Testis (tissue), 3 donors: ENCODE results near the gene ZNF549. TPM values are rescaled to one million over a fixed set of nuclear protein-coding genes. Genes with fewer than 3 reads are reported as not detected.

Experiments
- DNase-seq: peaks from one replicate; pipeline ENCODE4 v3.0.0-alpha.2; 2019
- H3K27ac ChIP-seq, 2 donors: fragments of 200-600 bp; sonication (generic); one replicate each; pipeline ENCODE4 v1.5.1; 2019
- H3K27me3 ChIP-seq: fragments of 200-600 bp; sonication (generic); one replicate; pipeline ENCODE4 v1.5.1; 2019
- H3K36me3 ChIP-seq: fragments of 200-600 bp; sonication (generic); one replicate; pipeline ENCODE4 v1.5.1; 2017; ENCODE audit warnings: low read depth; ENCODE audit errors: missing control alignments
- H3K4me1 ChIP-seq: fragments of 200-600 bp; sonication (generic); one replicate; pipeline ENCODE4 v1.5.1; 2019
- H3K4me3 ChIP-seq, 2 donors: fragments of 200-600 bp; sonication (generic); one replicate each; pipeline ENCODE4 v1.5.1; 2017 to 2019
- H3K9me3 ChIP-seq: fragments of 200-600 bp; sonication (generic); one replicate; pipeline ENCODE4 v1.5.1; 2017
- POLR2A ChIP-seq: fragments of 450-650 bp; IDR thresholded peaks from one replicate; pipeline ENCODE4 v1.6.1; 2017; ENCODE audit warnings: antibody characterized with exemption, mild to moderate bottlenecking, moderate library complexity
- WGBS, 2 donors: methylation state at CpG; one replicate each; pipeline ENCODE4 v1.1.5; 2018; 5-methylcytosine and 5-hydroxymethylcytosine counted together
- intact Hi-C: fragments of 100-400 bp; cut with DNase I; formaldehyde crosslinking; loops from one replicate; pipeline ENCODE4 v1.15.1; 2023; ENCODE audit warnings: low total_unique reads
- polyA plus RNA-seq: library from polyadenylated mRNA; stranded (reverse); fragments of 350-450 nt; fragmentation: Illumina TruSeq; extraction: RNeasy Lipid Tissue Mini Kit (QIAGEN cat#74804); gene quantifications from one replicate; pipeline ENCODE4 v1.2.3, GENCODE V29; 2014; ENCODE audit warnings: low read depth, low replicate concordance; ENCODE audit not compliant: insufficient read depth
- total RNA-seq, 2 donors: library from RNA; depleted of rRNA; stranded (reverse); fragments of >200 nt; gene quantifications; one replicate each; pipeline ENCODE4 v1.2.3, GENCODE V29; 2016
- TF ChIP-seq, protein P1 (sequence below), 3 experiments: fragments of 450-650 bp in 2 of 3; fragments of 200-600 bp in 1 of 3; sonication (generic) in 1 of 3; IDR thresholded peaks; one replicate each; pipeline ENCODE4 v1.5.1; 2016 to 2019; ENCODE audit warnings: antibody characterized with exemption in 3 of 3, mild to moderate bottlenecking in 2 of 3, moderate library complexity in 1 of 3

The ZNF549 gene
- total and polyA plus RNA-seq, 3 donors from 2014 or later: 6.9 to 13.5 (median 12.8) TPM

DNA sequence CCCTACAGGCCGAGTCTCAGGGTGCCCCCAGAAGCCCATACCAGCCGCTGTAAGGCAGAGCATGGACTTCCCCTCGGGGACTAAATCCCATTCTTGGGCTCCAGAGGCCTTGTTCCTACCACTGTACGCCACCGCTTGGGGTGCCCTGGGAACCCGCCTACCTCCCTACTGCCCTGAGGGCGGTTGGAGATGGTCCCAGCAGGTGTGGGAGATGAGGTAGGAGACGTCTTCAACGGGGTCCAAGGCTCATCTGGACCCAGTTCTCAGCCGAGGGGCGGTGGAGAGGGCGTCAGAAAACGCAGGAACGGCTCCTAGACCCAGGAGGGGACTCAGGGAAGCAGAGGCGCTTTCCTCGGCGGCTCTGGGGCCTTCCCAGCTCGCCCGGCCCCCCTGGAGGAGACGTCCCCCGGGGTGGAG is 56.0 kb downstream of the ZNF549 start:
- Histone ChIP-seq H3K27ac (peak overlapping the region in 1 of 2 donors; percentile 28), H3K4me1 (no peaks in the 10 kb centered on the region), H3K27me3 (no peaks in the 10 kb centered on the region), H3K36me3 (no peaks in the 10 kb centered on the region), H3K4me3 (peak overlapping the region; percentile 55 to 73), H3K9me3 (no peaks in the 10 kb centered on the region)
- intact Hi-C loops: no loop called here
- DNase-seq: no peak
- 17 to 22% methylated on average over 8 to 21 of the region's 21 CpGs for WGBS, 2 donors
- TF ChIP-seq, protein P1, sequence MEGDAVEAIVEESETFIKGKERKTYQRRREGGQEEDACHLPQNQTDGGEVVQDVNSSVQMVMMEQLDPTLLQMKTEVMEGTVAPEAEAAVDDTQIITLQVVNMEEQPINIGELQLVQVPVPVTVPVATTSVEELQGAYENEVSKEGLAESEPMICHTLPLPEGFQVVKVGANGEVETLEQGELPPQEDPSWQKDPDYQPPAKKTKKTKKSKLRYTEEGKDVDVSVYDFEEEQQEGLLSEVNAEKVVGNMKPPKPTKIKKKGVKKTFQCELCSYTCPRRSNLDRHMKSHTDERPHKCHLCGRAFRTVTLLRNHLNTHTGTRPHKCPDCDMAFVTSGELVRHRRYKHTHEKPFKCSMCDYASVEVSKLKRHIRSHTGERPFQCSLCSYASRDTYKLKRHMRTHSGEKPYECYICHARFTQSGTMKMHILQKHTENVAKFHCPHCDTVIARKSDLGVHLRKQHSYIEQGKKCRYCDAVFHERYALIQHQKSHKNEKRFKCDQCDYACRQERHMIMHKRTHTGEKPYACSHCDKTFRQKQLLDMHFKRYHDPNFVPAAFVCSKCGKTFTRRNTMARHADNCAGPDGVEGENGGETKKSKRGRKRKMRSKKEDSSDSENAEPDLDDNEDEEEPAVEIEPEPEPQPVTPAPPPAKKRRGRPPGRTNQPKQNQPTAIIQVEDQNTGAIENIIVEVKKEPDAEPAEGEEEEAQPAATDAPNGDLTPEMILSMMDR (IDR thresholded peaks at IDR 0.05): no peak
- TF ChIP-seq POLR2A: no peak

DNA sequence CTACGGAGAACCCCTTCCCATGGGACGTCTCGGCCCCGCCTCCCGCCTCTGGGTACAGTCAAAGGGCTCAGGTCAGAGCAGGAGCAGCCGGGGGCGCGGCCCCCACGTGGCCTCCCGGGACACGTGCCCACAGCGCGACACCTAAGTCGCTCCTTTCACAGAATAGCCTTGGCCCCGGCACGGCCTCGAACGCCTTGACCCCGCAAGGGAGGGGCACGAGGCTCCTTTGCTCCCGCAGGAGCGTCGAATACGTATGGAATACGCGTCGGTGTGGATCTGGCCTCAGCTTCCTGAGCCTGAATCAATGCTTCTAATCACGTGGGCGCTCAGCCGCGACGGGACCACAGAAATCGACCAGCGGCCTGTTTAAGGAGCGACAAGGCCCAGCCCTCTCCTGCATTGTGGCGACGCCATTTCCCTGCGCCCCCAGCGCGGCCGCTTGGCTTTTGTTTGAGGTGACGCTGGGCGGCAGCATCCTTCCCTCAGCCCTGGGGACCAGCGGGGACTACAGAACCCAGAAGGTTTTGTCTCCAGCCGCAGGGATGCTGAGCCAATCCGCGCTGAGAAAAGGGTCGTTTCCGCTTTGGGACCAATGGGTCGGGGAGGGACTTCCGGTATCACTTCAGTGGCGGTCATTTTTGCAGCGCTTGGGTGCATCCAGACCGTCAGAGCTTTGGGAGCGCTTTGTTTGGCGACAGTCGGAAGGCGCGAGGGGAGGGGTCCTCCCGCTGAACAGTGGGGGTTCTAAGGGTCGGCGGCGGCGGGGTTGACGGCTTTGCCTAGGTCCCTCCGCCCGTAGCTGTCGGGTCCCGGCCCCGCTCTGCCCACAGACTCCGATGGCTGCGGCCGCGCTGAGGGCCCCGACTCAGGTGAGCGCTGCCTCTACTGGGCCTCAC is 56.6 kb downstream of the ZNF549 start, which contains the start of gene ZIK1:
TSS of gene ZIK1 (plus strand) at position 625 of the 896 bp plus-strand sequence. CDS start at position 837, 212 bp downstream.
- TF ChIP-seq POLR2A: no peak
- TF ChIP-seq, protein P1 (IDR thresholded peaks at IDR 0.05): no peak
- peak; percentile 97 for DNase-seq
- H3K27me3 ChIP-seq: no peaks in the 10 kb centered on the region
- intact Hi-C loops: no loop called here
- WGBS, 2 donors: 3% methylated on average over 61 of the region's 76 CpGs; no CpG with 5 or more reads in 1 of the 2 donors
- no peaks in the 10 kb centered on the region for H3K36me3 ChIP-seq
- peak within 1 kb of the TSS in 1 of 2 donors; percentile 28 for H3K27ac ChIP-seq
- no peaks in the 10 kb centered on the region for H3K4me1 ChIP-seq
- no peaks in the 10 kb centered on the region for H3K9me3 ChIP-seq
- peak within 1 kb of the TSS; percentile 55 to 73 for H3K4me3 ChIP-seq

DNA sequence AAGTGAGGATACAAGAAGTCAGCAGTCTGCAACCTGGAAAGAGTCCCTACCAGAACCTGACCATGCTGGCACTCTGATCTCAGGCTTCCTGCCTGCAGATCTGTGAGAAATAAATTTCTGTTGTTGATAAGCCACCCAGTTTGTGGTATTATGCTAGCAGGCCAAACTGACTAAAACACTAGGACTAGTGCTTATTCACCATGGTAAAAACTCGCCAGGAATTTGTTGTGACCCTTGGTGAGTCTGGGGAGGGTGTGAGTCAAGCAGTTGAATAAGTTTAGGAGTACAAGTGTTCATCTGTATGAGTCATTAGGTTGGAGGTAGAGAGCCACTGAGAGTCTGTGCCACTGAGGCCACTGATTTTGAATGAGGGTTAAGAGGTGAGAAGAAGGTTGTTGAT is 60.4 kb downstream of the ZNF549 start:
- Histone ChIP-seq H3K4me1 (no peaks in the 10 kb centered on the region), H3K36me3 (peaks cover 3% of the 10 kb centered on the region), H3K4me3 (no peak overlapping the region), H3K9me3 (no peaks in the 10 kb centered on the region), H3K27me3 (no peaks in the 10 kb centered on the region), H3K27ac (no peak overlapping the region)
- WGBS, 2 donors: 95 to 96% methylated on average over 1 of the region's 1 CpG
- DNase-seq: no peak
- TF ChIP-seq, protein P1 (IDR thresholded peaks at IDR 0.05): no peak
- no peak for TF ChIP-seq POLR2A
- intact Hi-C loops: no loop called here

DNA sequence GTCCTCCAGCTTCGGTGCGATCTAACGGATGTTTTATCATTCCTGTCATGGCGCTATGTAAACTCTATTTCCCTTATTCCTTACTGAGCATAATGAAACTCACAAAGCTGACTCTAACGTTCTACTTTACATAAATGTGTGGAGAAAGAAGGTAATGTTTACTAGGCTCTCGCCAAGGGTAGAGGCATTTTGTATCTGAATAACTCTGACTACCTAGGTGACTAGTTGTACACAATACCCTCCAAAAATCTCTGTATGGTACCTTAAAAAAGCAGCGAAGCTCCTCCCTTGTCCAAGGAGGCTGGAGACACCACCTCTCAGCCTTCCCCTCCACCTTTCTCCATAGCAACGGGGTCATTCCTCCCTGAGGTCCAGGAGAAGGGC is 72.2 kb downstream of the ZNF549 start:
- no peak for DNase-seq
- WGBS, 2 donors: 33 to 47% methylated on average over 8 of the region's 8 CpGs
- Histone ChIP-seq H3K36me3 (no peaks in the 10 kb centered on the region), H3K27ac (no peak overlapping the region), H3K4me1 (no peaks in the 10 kb centered on the region), H3K4me3 (peak overlapping the region; percentile 58 to 77), H3K9me3 (no peaks in the 10 kb centered on the region), H3K27me3 (no peaks in the 10 kb centered on the region)
- intact Hi-C loops: no loop called here
- TF ChIP-seq, protein P1 (IDR thresholded peaks at IDR 0.05): no peak
- no peak for TF ChIP-seq POLR2A
